Endodermal cell (in vitro differentiated cells): ENCODE measurements around the gene CLDN20. TPM values are rescaled to one million over a fixed set of nuclear protein-coding genes. Genes with fewer than 3 reads are reported as not detected.

Experiments
- DNase-seq: peaks from one replicate; pipeline ENCODE4 v3.0.0-alpha.2; 2017
- H3K27ac ChIP-seq: 2 replicates; pipeline ENCODE4 v1.5.1; 2013; ENCODE audit warnings: mild to moderate bottlenecking, low read depth, low read length, moderate library complexity
- H3K27me3 ChIP-seq: 2 replicates; pipeline ENCODE4 v1.6.1; 2013; ENCODE audit warnings: mild to moderate bottlenecking, low read length, moderate library complexity; ENCODE audit not compliant: insufficient read depth, control insufficient read depth, poor library complexity, severe bottlenecking
- H3K36me3 ChIP-seq: 2 replicates; pipeline ENCODE4 v1.7.0; 2013; ENCODE audit warnings: mild to moderate bottlenecking, low read length, moderate library complexity; ENCODE audit not compliant: control insufficient read depth, insufficient read depth
- H3K4me1 ChIP-seq: one replicate; pipeline ENCODE4 v1.7.0; 2013; ENCODE audit warnings: low read length; ENCODE audit not compliant: control insufficient read depth, insufficient read depth
- H3K4me3 ChIP-seq: 2 replicates; pipeline ENCODE4 v1.5.1; 2013; ENCODE audit warnings: mild to moderate bottlenecking, low read length, moderate library complexity
- H3K9ac ChIP-seq: 2 replicates; pipeline ENCODE4 v1.6.1; 2013; ENCODE audit warnings: mild to moderate bottlenecking, low read length, moderate library complexity; ENCODE audit not compliant: poor library complexity, severe bottlenecking; ENCODE audit errors: extremely low read depth
- H3K9me3 ChIP-seq: 2 replicates; pipeline ENCODE4 v1.6.1; 2013; ENCODE audit warnings: mild to moderate bottlenecking, low read length, moderate library complexity; ENCODE audit not compliant: control insufficient read depth
- H3K27ac Mint-ChIP-seq: 2 replicates; pipeline ENCODE4 v1.8.0; 2020; ENCODE audit warnings: mixed read lengths
- H3K27me3 Mint-ChIP-seq: 2 replicates; pipeline ENCODE4 v1.8.0; 2021; ENCODE audit warnings: mild to moderate bottlenecking, mixed read lengths; ENCODE audit not compliant: insufficient read depth
- H3K36me3 Mint-ChIP-seq: 2 replicates; pipeline ENCODE4 v1.8.0; 2020; ENCODE audit warnings: low read depth, mixed read lengths
- H3K4me1 Mint-ChIP-seq: 2 replicates; pipeline ENCODE4 v1.8.0; 2020; ENCODE audit warnings: mixed read lengths
- H3K4me3 Mint-ChIP-seq: 2 replicates; pipeline ENCODE4 v1.8.0; 2020; ENCODE audit warnings: mild to moderate bottlenecking, moderate library complexity, mixed read lengths
- H3K9me3 Mint-ChIP-seq: 2 replicates; pipeline ENCODE4 v1.8.0; 2020; ENCODE audit warnings: mild to moderate bottlenecking, mixed read lengths
- WGBS, 2 experiments: methylation state at CpG; one replicate each; pipeline versions ENCODE4 v1.1.5 to v1.1.7; 2013; ENCODE audit warnings: missing lambda C conversion rate in 2 of 2, mixed read lengths in 1 of 2; ENCODE audit not compliant: insufficient coverage in 1 of 2, insufficient read length in 1 of 2; 5-methylcytosine and 5-hydroxymethylcytosine counted together
- total RNA-seq, 2 donors: library from RNA; stranded (reverse); fragmentation: NEBNext Ultra II Directional in 1 of 2; extraction: Animal tissue kit (Norgen Biotek cat#: 25700) in 1 of 2; gene quantifications; 2 replicates in 1 of 2; 3 replicates in 1 of 2; pipeline ENCODE4 v1.2.1, GENCODE V29; 2021
- TF ChIP-seq, protein P1 (sequence below): fragments of 200-600 bp; sonication (generic); conservative IDR thresholded peaks from 2 replicates; pipeline ENCODE4 v1.5.0; 2021; ENCODE audit warnings: antibody characterized with exemption, mild to moderate bottlenecking

The CLDN20 gene
- total RNA-seq, 2 donors from 2014 or later = not detected

DNA sequence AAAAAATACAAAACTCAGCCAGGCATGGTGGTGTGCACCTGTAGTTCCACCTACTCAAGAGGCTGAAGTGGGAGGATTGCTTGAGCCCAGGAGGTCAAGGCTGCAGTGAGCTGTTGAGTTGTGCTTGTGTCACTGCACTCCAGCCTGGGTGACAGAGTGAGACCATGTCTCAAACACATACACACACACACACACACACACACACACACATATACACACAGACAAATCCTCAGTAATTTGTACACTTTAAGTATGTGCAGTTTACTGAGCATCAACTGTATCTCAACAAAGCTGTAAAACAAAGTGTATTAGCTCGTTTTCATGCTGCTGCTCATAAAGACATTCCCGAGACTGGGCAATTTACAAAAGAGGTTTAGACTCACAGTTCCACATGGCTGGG, 43.1 kb downstream of the CLDN20 start:
- Histone ChIP-seq H3K27ac (no peak overlapping the region), H3K4me1 (peaks cover 7% of the 10 kb centered on the region), H3K9me3 (no peaks in the 10 kb centered on the region), H3K27me3 (no peaks in the 10 kb centered on the region), H3K36me3 (peaks cover 78% of the 10 kb centered on the region), H3K4me3 (no peak overlapping the region), H3K9ac (no peak overlapping the region)
- Mint-ChIP-seq H3K4me1 (peaks cover 14% of the 10 kb centered on the region), H3K4me3 (no peak overlapping the region), H3K27ac (peak overlapping the region; percentile 57), H3K27me3 (no peaks in the 10 kb centered on the region), H3K9me3 (no peaks in the 10 kb centered on the region), H3K36me3 (peaks cover 66% of the 10 kb centered on the region)
- TF ChIP-seq, protein P1, sequence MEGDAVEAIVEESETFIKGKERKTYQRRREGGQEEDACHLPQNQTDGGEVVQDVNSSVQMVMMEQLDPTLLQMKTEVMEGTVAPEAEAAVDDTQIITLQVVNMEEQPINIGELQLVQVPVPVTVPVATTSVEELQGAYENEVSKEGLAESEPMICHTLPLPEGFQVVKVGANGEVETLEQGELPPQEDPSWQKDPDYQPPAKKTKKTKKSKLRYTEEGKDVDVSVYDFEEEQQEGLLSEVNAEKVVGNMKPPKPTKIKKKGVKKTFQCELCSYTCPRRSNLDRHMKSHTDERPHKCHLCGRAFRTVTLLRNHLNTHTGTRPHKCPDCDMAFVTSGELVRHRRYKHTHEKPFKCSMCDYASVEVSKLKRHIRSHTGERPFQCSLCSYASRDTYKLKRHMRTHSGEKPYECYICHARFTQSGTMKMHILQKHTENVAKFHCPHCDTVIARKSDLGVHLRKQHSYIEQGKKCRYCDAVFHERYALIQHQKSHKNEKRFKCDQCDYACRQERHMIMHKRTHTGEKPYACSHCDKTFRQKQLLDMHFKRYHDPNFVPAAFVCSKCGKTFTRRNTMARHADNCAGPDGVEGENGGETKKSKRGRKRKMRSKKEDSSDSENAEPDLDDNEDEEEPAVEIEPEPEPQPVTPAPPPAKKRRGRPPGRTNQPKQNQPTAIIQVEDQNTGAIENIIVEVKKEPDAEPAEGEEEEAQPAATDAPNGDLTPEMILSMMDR = no peak
- DNase-seq = no peak
- WGBS, 2 experiments = 91% methylated on average over 2 of the region's 2 CpGs

DNA sequence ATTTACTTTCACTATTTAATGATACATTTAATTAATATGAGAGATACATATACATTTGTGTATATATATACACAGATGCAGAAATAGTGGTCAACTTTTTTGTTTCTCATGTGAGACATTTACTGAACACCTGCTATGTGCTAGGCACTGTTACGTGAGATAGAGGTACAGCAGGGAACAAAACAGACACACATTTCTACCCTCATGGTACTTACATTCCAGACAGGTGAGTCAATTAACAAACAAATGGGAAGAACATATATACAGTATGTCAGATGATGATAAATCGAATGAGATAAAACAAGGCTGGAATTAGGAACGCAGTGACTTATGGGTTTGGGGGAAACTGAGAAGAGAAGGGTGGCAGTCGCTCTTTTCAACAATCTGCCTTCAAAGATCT, 45.3 kb downstream of the CLDN20 start:
- 80 to 85% methylated on average over 3 to 4 of the region's 4 CpGs for WGBS, 2 experiments
- no peak for DNase-seq
- no peaks in the 10 kb centered on the region for H3K27me3 Mint-ChIP-seq

DNA sequence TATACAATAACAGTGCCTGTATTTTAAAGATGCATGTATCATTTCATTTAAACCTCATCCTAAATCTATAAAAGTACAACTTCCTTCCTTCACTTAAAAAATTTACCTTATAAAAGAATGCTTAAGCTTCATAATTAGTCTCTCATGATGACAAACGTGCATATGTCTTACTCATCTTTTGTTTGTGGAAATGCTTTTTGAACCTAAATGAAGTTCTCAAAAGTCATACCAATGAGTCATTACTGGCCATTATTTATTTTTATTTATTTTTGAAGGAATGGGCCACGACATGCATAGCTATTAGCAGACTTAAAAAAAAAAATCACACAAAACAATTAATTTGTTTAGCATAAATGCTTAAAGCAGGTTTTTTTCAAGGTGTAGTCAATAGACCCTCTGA, 46.8 kb downstream of the CLDN20 start:
- Histone ChIP-seq H3K4me1 (peaks cover 6% of the 10 kb centered on the region), H3K9ac (no peak overlapping the region), H3K9me3 (no peaks in the 10 kb centered on the region), H3K36me3 (peaks cover 56% of the 10 kb centered on the region), H3K27ac (no peak overlapping the region), H3K4me3 (peak overlapping the region; percentile 50), H3K27me3 (no peaks in the 10 kb centered on the region)
- no peak overlapping the region for H3K27ac Mint-ChIP-seq
- H3K27me3 Mint-ChIP-seq = no peaks in the 10 kb centered on the region
- H3K9me3 Mint-ChIP-seq = no peaks in the 10 kb centered on the region
- no peak overlapping the region for H3K4me3 Mint-ChIP-seq
- no peak for DNase-seq
- H3K36me3 Mint-ChIP-seq = peaks cover 52% of the 10 kb centered on the region
- TF ChIP-seq, protein P1 = no peak
- 92% methylated on average over 1 to 2 of the region's 2 CpGs for WGBS, 2 experiments
- H3K4me1 Mint-ChIP-seq = peaks cover 25% of the 10 kb centered on the region

More for the DNA sequence above, 45.3 kb downstream of the CLDN20 start:
- H3K4me1 Mint-ChIP-seq = peaks cover 25% of the 10 kb centered on the region
- Histone ChIP-seq H3K9ac (no peak overlapping the region), H3K27me3 (no peaks in the 10 kb centered on the region), H3K4me3 (no peak overlapping the region), H3K27ac (no peak overlapping the region), H3K9me3 (no peaks in the 10 kb centered on the region), H3K36me3 (peaks cover 63% of the 10 kb centered on the region), H3K4me1 (peaks cover 6% of the 10 kb centered on the region)
- TF ChIP-seq, protein P1 = no peak
- peaks cover 60% of the 10 kb centered on the region for H3K36me3 Mint-ChIP-seq
- H3K9me3 Mint-ChIP-seq = no peaks in the 10 kb centered on the region
- H3K27ac Mint-ChIP-seq = no peak overlapping the region
- no peak overlapping the region for H3K4me3 Mint-ChIP-seq
